Caco-2 (cell line): ENCODE results near the gene KRT13. TPM values are rescaled to one million over a fixed set of nuclear protein-coding genes. Genes with fewer than 3 reads are reported as not detected.

Experiments
- BruUV-seq: library from RNA; stranded (reverse); fragments of 400-500 nt; replicated peaks from 2 replicates; lab custom pipeline; 2021; lab: Mats Ljungman, UMichigan
- CTCF ChIA-PET: fragments of 300-600 bp; sonication (Branson Sonifier 250); formaldehyde crosslinking; loops from one replicate; lab custom pipeline; 2022; ENCODE audit warnings: antibody characterized with exemption; lab: Charles Lee
- POLR2A ChIA-PET: fragments of 300-600 bp; sonication (Branson Sonifier 250); formaldehyde crosslinking; loops from one replicate; lab custom pipeline; 2022; ENCODE audit warnings: antibody characterized with exemption; lab: Charles Lee
- DNase-seq, 2 experiments: peaks; one replicate each; pipeline versions ENCODE4 v3.0.0 to v3.0.0-alpha.2; 2020 to 2022
- H3K27me3 ChIP-seq: replicated peaks from 2 replicates; pipeline ENCODE4 v1.6.0; 2011; ENCODE audit warnings: low read length; ENCODE audit not compliant: control insufficient read depth, insufficient read depth
- H3K36me3 ChIP-seq: 2 replicates; pipeline ENCODE4 v1.5.1; 2011; ENCODE audit warnings: low read length; ENCODE audit not compliant: control insufficient read depth, insufficient read depth
- H3K4me1 ChIP-seq: fragments of 250-450 bp; sonication (Bioruptor Pico); 2 replicates; pipeline ENCODE4 v1.5.1; 2020; ENCODE audit warnings: mild to moderate bottlenecking
- H3K4me3 ChIP-seq: 2 replicates; pipeline ENCODE4 v1.5.1; 2011; ENCODE audit warnings: low read depth, mild to moderate bottlenecking, control low read depth, low read length
- H3K9me3 ChIP-seq: fragments of 250-450 bp; sonication (Bioruptor Pico); 2 replicates; pipeline ENCODE4 v1.5.1; 2020; ENCODE audit warnings: mild to moderate bottlenecking, moderate library complexity
- H3K27ac Mint-ChIP-seq: one replicate; pipeline ENCODE4 v1.8.0; 2022; ENCODE audit warnings: mixed read lengths; ENCODE audit not compliant: unreplicated experiment
- H3K27me3 Mint-ChIP-seq: one replicate; pipeline ENCODE4 v1.8.0; 2022; ENCODE audit warnings: mixed read lengths; ENCODE audit not compliant: insufficient read depth, unreplicated experiment
- H3K36me3 Mint-ChIP-seq: one replicate; pipeline ENCODE4 v1.8.0; 2022; ENCODE audit warnings: mild to moderate bottlenecking, mixed read lengths; ENCODE audit not compliant: insufficient read depth, unreplicated experiment
- H3K4me1 Mint-ChIP-seq: one replicate; pipeline ENCODE4 v1.8.0; 2022; ENCODE audit warnings: low read depth, mixed read lengths; ENCODE audit not compliant: unreplicated experiment
- H3K4me3 Mint-ChIP-seq: one replicate; pipeline ENCODE4 v1.8.0; 2022; ENCODE audit warnings: mild to moderate bottlenecking, moderate library complexity, mixed read lengths; ENCODE audit not compliant: unreplicated experiment
- H3K9me3 Mint-ChIP-seq: one replicate; pipeline ENCODE4 v1.8.0; 2022; ENCODE audit warnings: mixed read lengths; ENCODE audit not compliant: unreplicated experiment
- CTCF ChIP-seq, 2 experiments: fragments of 200-600 bp in 1 of 2; IDR thresholded peaks; 1 replicate in 1 of 2; 2 replicates in 1 of 2; pipeline versions ENCODE4 v1.5.1 to v1.8.0; 2011 to 2022; ENCODE audit warnings: antibody characterized with exemption in 1 of 2, control low read depth in 1 of 2, inconsistent platforms in 1 of 2, low read depth in 1 of 2, low read length in 1 of 2, mild to moderate bottlenecking in 1 of 2, moderate library complexity in 1 of 2; ENCODE audit not compliant: insufficient read depth in 1 of 2, severe bottlenecking in 1 of 2, unreplicated experiment in 1 of 2
- intact Hi-C: fragments of 100-400 bp; cut with micrococcal nuclease; formaldehyde crosslinking; loops from one replicate; pipeline ENCODE4 v1.10.0; 2022; ENCODE audit not compliant: unreplicated experiment
- microRNA-seq: library from miRNA; unstranded; fragments of <30 nt; microRNA quantifications from one replicate; pipeline ENCODE4 v1.2.0, GENCODE V29; 2022
- total RNA-seq: library from RNA; stranded (reverse); gene quantifications from 2 replicates; pipeline ENCODE4 v1.2.3, GENCODE V29; 2022

KRT13 gene
- total RNA-seq, 1 experiment from 2014 or later, result not detected

- Mint-ChIP-seq H3K4me3 (no peak overlapping the region), H3K27me3 (no peaks in the 10 kb centered on the region), H3K27ac (no peak overlapping the region), H3K36me3 (no peaks in the 10 kb centered on the region), H3K9me3 (peaks cover 25% of the 10 kb centered on the region), H3K4me1 (peaks cover 6% of the 10 kb centered on the region)
- Histone ChIP-seq H3K4me1 (no peaks in the 10 kb centered on the region), H3K36me3 (no peaks in the 10 kb centered on the region), H3K27me3 (no peaks in the 10 kb centered on the region), H3K9me3 (peaks cover 8% of the 10 kb centered on the region; the same call in 1 of the 2 replicates), H3K4me3 (no peak overlapping the region)
- no peak for TF ChIP-seq CTCF (IDR thresholded peaks at IDR 0.05; ENCODE audit: insufficient read depth in 1 of 2, low read depth in 1 of 2, low read length in 1 of 2, severe bottlenecking in 1 of 2, unreplicated experiment in 1 of 2)
- intact Hi-C loops, result no loop called here
- CTCF ChIA-PET, result no interaction called here
- DNase-seq, result no peak
- POLR2A ChIA-PET, result no interaction called here
- no TSS peak for BruUV-seq
These were observed 52.3 kb downstream of the KRT13 start for GRCh38 chr17:41453066-41453465.

DNA sequence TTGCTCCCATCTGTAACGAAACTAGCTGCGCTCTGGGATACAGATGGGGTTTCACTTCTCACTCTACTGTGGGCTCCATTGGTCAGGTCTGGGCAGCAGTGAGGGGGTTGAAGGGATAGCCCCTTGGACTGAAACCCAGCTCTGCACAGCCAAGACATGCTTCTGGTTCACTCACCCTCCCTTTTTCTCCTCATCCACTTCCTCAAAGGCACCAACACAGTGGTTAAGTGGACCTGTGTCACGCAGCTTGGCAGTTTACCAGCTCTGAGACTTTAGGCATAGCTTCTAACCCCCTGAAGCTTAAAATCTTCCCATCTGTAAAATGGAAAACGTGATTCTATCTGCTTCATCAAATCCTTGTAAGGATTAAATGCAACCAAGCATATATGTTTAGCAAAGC is 53.1 kb downstream of the KRT13 start:
- Histone ChIP-seq H3K4me3 (no peak overlapping the region), H3K36me3 (no peaks in the 10 kb centered on the region), H3K4me1 (no peaks in the 10 kb centered on the region), H3K27me3 (no peaks in the 10 kb centered on the region), H3K9me3 (peaks cover 8% of the 10 kb centered on the region; the same call in 1 of the 2 replicates)
- Mint-ChIP-seq H3K4me1 (peaks cover 6% of the 10 kb centered on the region), H3K9me3 (peaks cover 25% of the 10 kb centered on the region), H3K27me3 (no peaks in the 10 kb centered on the region), H3K36me3 (no peaks in the 10 kb centered on the region), H3K4me3 (no peak overlapping the region), H3K27ac (no peak overlapping the region)
- TF ChIP-seq CTCF (IDR thresholded peaks at IDR 0.05; ENCODE audit: insufficient read depth in 1 of 2, low read depth in 1 of 2, low read length in 1 of 2, severe bottlenecking in 1 of 2, unreplicated experiment in 1 of 2), result no peak
- no TSS peak for BruUV-seq
- no peak for DNase-seq
- ChIA-PET POLR2A (no interaction called here), CTCF (no interaction called here)
- intact Hi-C loops, result no loop called here

DNA sequence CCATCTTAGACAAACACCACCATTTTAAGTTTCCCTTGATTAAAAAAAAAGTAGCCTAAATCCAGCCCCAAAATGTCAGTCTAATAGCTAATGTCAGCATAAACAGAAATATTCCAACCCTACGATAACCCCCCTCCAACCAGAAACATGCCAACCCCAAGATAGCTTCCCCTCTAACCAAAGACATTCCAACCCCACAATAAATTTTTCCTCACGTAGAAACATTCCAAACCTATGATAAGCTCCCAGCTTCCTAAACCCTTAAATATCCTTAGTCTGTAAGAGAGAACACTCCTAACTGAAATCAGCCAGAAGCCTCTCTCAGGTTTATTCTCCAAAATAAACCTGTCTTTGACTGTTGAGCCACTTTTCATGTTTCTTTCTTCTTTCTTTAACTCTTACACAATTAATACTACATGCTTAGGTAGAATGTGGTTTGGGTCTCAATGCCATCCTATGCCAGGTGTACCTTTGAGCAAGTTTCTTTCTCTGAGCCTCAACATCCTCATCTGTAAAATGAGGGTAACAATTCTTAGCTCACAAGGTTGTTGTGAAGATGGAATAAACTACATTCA is 54.2 kb downstream of the KRT13 start:
- Mint-ChIP-seq H3K27me3 (no peaks in the 10 kb centered on the region), H3K27ac (no peak overlapping the region), H3K9me3 (peaks cover 25% of the 10 kb centered on the region), H3K36me3 (no peaks in the 10 kb centered on the region), H3K4me1 (peaks cover 6% of the 10 kb centered on the region), H3K4me3 (no peak overlapping the region)
- Histone ChIP-seq H3K4me1 (no peaks in the 10 kb centered on the region), H3K27me3 (no peaks in the 10 kb centered on the region), H3K36me3 (no peaks in the 10 kb centered on the region), H3K4me3 (no peak overlapping the region), H3K9me3 (peaks cover 8% of the 10 kb centered on the region; the same call in 1 of the 2 replicates)
- intact Hi-C loops, result no loop called here
- no peak for TF ChIP-seq CTCF (IDR thresholded peaks at IDR 0.05; ENCODE audit: insufficient read depth in 1 of 2, low read depth in 1 of 2, low read length in 1 of 2, severe bottlenecking in 1 of 2, unreplicated experiment in 1 of 2)
- no peak for DNase-seq
- no TSS peak for BruUV-seq
- POLR2A ChIA-PET, result no interaction called here
- CTCF ChIA-PET, result no interaction called here

Small RNA genes lying within 50 kb of the gene (microRNA-seq; reads per million reads assigned to microRNA genes)
- 0.56 reads per million for gene MIR6510

Other genes starting within 250 kb of the KRT13 start
- gene KRTAP9-6, start 240.2 kb downstream of the KRT13 start, total RNA-seq, result not detected in 2 replicates
- gene KRTAP9-7, start 229.9 kb downstream of the KRT13 start, total RNA-seq, result not detected in 2 replicates
- gene KRTAP29-1, start 202.8 kb downstream of the KRT13 start, total RNA-seq, result not detected in 2 replicates
- gene KRTAP16-1, start 196.3 kb downstream of the KRT13 start, total RNA-seq, result not detected in 2 replicates
- gene KRTAP17-1, start 189.9 kb downstream of the KRT13 start, total RNA-seq, result not detected in 2 replicates
- gene KRT33A, start 154.8 kb downstream of the KRT13 start, total RNA-seq, result not detected in 2 replicates
- gene KRT33B, start 135.8 kb downstream of the KRT13 start, total RNA-seq, result not detected in 2 replicates
- not detected in 2 replicates for gene KRT34, start 123.3 kb downstream of the KRT13 start, total RNA-seq
- gene KRT31, start 108.0 kb downstream of the KRT13 start, total RNA-seq, result not detected in 2 replicates
- not detected in 2 replicates for gene KRT37, start 81.0 kb downstream of the KRT13 start, total RNA-seq
- not detected in 2 replicates for gene KRT38, start 64.6 kb downstream of the KRT13 start, total RNA-seq
- gene KRT32, start 38.2 kb downstream of the KRT13 start, total RNA-seq, result not detected in 2 replicates
- not detected in 2 replicates for gene KRT35, start 24.5 kb downstream of the KRT13 start, total RNA-seq
- gene KRT36, start 15.7 kb downstream of the KRT13 start, total RNA-seq, result not detected in 2 replicates
- 5.3 and 10.5 TPM in 2 replicates for gene KRT15, start 13.3 kb upstream of the KRT13 start, total RNA-seq
- gene KRT19, start 22.7 kb upstream of the KRT13 start, total RNA-seq, result 975 and 1,121 TPM in 2 replicates
- not detected in 2 replicates for gene KRT9, start 66.4 kb upstream of the KRT13 start, total RNA-seq
- gene KRT14, start 81.3 kb upstream of the KRT13 start, total RNA-seq, result not detected in 2 replicates
- not detected in 2 replicates for gene KRT16, start 107.2 kb upstream of the KRT13 start, total RNA-seq
- 2.8 and 3.4 TPM in 2 replicates for gene KRT17, start 119.0 kb upstream of the KRT13 start, total RNA-seq
- gene EIF1, start 183.3 kb upstream of the KRT13 start, total RNA-seq, result 759 and 783 TPM in 2 replicates
- gene GAST, start 206.7 kb upstream of the KRT13 start, total RNA-seq, result 0.75 TPM in 1 of 2 replicates, not detected in the other
- 3.2 and 3.3 TPM in 2 replicates for gene HAP1, start 229.0 kb upstream of the KRT13 start, total RNA-seq